CMK (cell line): ENCODE data around the gene CARD18.
A peak's percentile ranks its signal among the peaks of the same experiment; 100 is the strongest.

Experiments
- DNase-seq: peaks from one replicate; pipeline ENCODE4 v3.0.0-alpha.2; 2010; ENCODE audit warnings: low read depth

CARD18 gene, protein sequence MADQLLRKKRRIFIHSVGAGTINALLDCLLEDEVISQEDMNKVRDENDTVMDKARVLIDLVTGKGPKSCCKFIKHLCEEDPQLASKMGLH

DNA sequence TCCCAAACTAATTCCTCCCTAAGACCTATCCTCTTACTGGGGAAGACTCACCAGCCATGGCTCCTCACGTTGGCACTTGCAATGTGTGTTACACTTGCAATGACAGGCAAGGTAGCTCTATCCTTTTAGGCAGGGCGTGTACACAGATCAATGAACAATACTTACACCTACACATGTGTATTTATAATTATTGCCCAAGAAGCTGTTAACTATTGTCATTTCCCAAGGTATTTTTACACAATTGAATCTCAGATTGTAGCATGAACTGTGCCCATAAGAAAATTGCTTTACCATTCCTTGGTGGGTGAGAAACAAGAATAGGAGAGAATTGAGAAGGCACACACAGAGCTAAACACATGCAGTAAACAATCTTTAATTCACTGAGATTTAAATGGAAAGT lies at the start of gene CARD18:
CARD18 (minus strand) TSS at position 101 of the 400 bp plus-strand sequence; CDS start at position 58, 43 bp downstream.
- DNase-seq = no peak

DNA sequence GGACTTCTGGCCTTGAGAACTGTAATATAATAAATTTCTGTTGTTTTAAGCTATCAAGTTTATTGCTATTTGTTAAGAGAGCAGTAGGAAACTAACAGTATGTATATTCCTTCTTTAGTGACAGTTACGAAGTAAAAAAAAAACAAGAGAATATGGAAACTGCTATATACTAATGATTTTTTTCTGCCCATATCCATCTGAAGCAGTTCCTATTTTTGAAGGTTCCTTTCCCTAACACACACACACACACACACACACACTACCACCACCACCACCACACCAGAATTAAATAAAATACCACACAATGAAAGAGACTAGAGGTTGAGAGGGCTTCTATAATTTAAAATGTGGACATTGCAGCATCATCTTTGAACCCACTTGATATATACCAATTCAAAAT lies 44.4 kb upstream of the CARD18 start:
- DNase-seq = no peak

DNA sequence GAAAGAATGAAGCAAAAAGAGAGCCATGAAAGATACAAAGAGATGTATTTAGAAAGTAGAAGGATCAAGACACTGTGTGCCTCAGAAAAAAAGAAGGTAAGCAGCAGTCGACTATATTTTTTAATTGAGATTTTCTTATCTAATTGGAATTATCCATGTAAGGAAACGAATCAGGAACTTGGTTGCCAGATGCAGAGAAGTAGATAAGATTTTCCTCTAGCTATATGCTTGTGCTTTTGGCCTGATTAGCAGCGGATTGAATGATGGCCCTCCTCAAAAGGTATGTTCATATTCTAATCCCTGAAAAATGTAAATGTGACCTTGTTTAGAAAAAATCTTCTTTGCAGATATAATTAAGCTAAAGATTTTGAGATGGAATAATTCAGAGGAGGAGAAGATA lies 43.9 kb upstream of the CARD18 start:
- peak; percentile 34 for DNase-seq

DNA sequence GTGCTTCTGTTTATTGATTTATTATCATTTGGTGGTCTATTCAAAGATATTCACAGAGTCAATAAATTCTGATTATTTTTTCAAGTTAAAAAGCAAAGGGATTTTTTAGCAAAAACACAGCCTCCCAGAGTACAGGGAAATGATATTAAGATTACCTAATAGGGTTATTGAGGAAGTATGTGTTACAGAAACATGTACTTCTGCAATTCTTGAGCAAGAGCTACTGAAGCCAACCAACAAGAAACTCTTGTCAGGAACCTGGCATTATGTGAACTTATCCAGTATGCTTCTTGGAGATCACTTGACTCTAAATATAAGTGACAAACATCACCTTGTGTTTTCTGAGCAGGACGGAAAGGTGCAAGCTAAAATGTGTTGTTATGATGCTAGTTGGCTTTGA lies 42.0 kb upstream of the CARD18 start:
- no peak for DNase-seq

DNA sequence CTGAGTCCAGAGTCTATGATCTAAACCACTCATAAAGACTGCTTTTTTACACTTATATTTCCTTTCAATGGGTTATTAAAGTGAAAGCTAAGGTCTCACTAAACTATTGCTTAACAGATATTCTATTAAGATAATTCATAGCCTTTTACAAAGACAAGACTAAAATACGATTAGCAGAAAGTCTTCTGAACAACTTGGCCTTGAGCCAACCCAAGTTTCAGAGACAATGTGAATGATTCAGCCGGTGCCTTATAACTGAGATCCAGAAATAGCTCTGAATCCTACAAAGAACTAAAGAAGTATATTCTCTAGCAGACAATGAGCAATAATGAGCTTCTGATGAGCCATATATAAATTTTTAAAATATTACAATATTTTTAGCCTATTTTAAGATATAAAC lies 41.5 kb upstream of the CARD18 start:
- no peak for DNase-seq

DNA sequence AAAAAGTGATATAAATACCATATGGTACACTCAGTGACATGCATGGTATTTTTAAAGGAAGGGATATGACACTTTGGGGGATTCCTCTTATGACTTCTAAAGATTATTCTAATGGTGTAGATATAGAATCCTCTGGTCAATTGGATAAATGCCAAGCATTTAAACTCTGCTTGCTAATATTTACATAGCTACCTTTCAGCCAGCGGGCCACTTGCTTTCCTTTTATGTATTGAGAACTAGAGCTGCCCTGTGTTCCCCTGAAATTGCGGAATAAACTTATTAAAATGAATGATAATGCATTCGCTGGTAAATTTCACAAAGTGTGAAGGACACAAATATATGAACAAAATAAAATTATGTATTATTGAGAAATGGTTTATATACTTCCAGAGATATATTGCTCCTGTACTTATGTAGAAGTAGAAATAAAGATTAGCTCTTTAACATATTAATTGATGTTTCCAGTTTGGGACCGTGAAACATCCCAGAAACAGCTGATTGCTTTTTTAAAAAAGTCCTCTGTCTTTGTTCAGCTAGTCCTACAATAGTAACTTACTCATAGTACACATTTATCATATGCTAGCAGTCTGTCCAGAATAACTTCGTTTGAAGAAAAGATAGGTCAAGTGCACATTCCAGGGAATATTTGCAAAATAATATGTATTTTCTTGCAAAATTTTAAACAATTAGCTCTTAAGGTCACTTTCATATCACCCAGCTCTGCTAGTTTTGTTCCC lies 40.1 kb upstream of the CARD18 start:
- DNase-seq = no peak

DNA sequence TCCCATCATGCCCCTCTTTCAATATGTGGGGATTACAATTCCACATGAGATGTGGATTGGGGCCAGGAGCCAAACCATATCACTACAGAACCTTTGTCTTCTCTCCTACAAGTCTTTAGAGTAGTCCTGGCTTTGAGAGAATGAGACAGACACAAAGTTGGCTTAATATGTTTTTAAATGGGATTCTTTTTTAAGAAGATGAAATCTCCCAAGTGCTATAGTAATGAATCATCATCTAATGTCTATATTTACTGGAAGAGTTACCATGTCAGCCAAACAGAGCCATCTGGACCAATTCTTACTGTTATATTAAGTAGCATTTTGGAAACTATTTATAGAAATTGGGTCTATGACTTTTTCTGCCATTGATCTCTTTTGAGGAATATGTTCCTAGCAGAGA lies 38.1 kb upstream of the CARD18 start:
- DNase-seq = no peak

DNA sequence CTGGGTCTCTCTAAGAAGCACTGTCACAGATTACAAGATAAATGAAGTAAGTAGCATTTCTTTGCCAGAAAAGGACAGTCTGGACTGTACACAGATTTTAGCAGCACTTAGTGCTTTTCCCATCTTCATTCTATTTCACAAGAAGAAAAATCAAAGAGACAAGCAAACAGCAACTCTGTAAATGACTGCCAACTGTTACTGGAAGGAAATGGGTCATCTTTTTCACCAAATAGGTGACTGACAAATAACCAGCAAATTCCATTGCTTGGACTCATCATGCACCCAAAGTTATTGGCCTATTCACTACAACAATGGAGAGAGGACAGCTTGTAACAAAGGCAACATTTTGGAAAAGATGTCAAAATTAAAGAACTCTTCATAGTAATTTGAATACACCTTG lies 28.9 kb upstream of the CARD18 start:
- DNase-seq = no peak

DNA sequence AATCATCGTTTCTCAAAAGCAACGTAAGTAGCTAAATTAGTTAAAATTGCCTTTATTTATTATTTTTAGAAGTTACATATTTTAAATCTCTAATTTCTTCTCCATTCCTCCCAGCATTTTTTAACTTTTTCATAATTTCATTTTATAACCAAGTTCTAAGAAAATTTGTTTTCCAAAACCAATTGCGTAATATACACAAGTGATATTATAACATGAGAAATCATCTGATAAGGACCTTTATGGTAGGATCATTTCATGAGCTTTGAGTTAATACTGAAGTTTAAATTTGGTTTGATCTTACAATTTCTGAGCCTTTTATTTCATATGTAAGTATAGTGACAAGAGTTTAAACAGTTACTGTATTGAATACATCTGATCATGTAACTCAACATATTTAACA lies 27.7 kb upstream of the CARD18 start:
- DNase-seq = no peak

DNA sequence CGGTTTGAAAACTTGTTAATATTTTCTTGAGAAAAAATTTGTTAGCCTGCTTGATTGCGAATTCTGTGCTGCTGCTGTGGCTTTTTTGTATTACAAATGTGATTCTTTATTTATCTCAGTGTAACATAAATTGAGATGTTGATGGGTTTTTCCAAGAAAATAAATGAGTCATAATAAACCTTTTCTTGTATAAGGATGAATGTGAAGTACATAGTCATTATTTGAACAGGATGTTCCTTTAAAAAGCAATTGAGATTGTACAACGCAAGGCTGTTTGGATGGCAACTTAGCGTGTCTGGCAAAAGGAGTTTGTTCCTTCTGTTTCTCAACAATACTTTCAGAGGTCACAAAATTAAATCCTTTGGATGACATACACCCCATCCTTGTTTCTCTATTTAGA lies 24.6 kb upstream of the CARD18 start:
- no peak for DNase-seq

DNA sequence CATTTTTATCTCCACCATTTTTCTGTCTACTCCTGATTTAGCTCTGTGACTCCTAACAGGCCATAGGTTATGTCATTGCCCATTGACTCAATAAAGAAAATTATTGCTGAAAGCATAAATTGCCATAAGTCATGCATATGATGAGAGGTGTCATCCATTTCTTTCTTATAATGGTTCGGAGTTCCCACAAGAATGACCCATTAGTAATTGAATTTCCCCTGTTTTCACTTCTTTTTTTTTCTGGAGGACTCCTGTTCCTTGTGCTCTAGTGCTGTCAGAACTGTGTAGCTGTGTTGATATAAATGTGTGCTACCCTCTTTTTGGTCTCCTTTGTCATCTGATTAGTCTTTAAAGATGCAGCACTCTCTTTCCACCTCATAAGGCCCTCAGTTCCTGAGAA lies 22.9 kb upstream of the CARD18 start:
- no peak for DNase-seq

DNA sequence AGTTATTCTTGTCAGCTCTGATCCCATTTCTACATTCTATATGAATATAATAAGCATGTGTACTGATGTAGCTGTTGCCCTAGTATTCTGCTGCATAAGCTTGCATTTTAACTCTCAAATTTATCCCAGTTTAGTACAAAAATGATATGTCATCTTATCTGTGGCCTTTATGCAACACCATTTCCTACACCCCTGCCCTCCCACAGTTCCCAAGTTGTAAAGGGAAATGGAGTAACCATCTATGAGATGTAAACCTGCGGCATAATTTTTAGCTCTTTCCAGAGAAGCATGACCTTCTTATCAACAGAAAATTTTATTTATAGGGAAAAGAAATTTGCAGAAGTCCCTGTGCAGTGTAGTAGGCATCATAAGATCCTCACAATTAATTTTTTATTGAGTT lies 18.9 kb upstream of the CARD18 start:
- DNase-seq = no peak

DNA sequence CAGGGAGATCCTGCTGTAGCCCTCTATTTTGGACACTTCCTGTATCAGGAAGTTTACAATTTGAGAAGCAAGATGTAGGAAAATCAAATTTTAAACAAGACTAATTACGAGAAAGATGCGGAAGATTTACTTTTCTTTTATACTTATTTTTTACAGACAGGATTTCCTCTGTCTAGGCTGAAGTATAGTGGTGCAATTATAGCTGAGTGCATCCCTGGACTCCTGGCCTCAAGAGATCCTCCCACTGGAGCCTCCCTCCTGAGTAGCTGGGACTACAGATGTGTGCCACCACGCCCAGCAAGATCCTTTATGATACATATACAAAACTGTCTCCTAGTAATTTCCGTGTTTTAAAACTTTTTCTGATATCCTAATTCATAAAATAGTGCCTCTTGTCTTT lies 17.2 kb upstream of the CARD18 start:
- no peak for DNase-seq

DNA sequence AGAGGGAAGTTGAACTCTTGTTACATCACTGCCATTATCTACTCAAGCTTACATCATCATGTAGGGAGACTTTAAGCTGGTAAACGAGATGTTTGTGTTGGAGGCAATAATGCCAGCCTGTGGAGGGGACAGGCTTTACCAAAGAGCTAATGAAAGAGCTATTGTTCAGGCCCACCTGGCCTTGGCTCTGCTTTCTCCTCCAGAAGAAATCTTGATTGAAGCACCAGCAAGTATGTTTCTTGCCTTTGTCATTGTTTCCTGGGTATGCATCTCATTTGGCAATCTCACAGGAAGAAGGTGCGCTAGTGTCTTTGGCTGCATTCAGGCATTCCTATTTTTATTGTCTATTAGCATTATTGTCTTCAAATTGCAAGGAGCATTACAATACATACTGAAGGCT lies 16.7 kb upstream of the CARD18 start:
- DNase-seq = no peak

DNA sequence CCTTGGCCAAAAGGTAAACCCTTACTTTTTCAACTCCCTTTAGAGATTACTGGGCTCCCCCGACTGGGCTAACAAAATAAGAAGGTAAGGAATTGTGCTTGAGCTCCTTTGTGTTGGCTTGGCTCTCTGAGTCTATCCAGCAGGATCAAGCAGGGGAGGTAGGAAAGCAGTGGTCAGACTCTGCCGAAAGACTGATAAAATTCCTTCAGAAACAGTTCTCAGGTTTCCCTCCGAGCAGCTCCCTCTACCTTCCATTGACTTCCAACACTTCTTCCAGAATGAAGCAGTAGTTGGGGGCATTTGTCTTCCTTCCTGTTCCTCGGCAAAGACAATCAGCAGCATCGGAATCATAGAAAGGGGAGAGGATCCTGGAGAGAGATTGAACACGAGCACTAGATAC lies 16.1 kb upstream of the CARD18 start:
- DNase-seq = no peak

DNA sequence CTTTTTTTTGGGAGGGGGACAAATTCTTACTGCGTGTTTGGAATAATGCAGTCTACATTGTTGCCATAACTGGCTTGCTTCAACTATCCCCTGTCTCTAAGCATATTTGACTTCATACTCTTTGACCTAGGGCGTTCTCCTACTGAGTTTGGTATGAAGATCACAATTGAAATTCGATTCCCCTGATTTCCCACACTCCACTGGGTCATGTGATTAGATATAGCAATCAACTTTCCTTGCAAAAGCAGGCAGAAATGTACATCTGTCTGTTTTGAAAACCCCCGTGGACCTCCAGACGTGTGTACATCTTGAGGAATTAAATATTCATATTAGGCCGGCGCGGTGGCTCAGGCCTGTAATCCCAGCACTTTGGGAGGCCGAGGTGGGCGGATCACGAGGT lies 13.8 kb upstream of the CARD18 start:
- DNase-seq = no peak

DNA sequence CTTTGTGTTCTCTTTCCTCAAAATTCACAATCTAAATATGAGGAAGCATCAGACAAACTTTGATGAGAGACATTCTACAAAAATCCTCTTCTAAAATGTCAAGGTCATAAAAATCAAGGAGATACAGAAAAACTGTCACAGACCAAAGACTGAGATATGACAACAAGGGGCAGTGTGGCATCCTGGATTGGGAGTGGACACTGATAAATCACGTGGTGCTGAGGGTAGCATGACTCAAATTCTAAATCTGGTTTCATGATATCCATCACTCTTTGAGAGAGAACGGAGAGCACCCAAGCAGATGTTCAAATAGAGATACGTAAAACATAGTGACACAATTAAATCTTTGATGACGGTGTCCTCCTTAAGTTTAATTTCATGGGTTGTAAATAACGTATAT lies 13.0 kb upstream of the CARD18 start:
- DNase-seq = no peak

DNA sequence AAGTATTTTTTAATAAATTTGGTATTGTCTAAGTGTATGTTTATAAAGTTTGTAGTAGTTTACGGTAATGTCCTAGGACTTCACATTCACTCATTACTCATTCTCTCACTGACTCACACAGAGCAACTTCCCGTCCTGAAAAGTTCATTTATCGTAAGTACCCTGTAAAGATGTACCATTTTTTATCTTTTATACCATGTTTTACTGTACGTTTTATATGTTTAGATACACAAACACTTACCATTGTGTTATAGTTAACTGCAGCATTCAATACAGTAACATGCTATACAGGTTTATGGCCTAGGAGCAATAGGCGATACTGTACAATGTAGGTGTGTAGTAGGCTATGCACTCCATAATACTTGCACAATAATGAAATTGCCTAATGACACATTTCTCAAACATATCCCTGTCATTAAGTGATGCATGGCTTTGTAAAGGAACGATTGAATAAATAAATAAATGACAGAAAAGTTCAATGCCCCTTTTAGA lies 12.5 kb upstream of the CARD18 start:
- DNase-seq = no peak

DNA sequence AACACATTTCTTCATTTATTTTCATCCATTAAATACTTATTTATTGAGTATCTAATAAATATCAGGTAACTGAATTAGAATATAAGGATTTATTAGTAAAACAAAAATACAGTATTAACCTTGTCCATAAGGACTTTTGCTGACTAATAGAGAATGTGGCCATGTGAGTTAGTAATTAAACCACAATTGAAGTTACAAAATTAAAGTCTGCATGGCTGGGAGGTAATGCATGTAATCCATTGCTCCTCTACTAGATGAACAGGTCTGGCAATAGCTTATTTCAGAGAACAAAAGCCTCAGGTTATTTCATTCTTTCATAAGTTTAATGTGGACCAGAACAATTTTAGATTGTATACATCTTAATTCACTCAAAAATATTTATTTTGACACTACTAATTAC lies 9.9 kb upstream of the CARD18 start:
- no peak for DNase-seq

DNA sequence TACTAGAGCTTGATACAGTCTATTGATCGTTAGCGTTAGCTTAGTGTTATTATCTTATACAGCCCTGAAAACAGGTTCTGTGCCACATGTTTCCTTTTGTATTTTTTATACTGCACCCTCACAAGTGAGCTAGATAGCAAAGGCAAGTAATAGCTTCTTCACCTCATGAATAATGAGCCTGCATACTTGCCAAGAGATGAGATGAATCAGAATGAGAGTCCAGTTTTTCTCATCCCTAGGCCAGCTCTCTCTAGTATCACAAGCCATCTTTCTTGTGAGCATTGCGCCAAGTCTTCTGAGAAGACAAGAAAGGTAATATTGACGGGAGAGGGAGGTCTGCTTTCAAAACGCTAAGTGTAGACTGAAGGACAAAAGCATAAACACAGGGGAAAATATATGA lies 8.7 kb upstream of the CARD18 start:
- DNase-seq = no peak

DNA sequence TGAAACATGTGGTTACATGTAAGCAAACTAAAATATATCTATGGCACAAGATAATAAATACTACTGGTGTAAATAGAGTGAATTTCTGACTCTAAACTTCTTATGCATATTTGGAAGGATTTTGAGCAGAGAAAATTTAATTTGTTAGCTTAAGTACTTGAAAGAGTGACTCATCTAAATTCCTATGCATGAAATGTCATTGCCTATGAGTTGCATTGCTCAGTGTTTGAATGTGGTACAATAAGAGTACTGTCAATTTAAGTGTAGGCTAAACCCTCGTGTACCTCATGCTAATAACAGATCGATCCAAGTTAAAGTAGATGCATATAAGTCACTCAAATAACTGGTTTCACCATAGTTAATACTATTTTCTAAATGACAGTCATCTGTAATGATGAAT lies 5.3 kb upstream of the CARD18 start:
- no peak for DNase-seq

DNA sequence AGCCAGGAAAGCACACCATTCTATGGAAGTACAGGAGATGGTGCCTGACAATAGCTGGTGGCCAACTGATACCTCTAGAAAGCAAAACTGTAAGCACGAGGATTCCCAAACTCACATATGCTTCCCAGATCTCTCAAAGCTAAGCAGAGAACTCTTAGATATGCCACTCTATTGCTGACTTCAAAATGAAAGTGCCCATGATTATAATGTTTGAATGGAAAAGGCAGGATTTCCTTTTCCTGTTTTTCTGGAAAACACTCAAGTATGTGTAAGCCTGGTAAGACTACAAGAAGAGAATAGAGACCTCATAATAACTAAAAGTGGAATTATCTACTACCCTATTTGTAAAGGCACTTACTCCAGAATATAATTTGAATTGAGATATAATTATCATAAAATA lies 2.6 kb upstream of the CARD18 start:
- DNase-seq = no peak

DNA sequence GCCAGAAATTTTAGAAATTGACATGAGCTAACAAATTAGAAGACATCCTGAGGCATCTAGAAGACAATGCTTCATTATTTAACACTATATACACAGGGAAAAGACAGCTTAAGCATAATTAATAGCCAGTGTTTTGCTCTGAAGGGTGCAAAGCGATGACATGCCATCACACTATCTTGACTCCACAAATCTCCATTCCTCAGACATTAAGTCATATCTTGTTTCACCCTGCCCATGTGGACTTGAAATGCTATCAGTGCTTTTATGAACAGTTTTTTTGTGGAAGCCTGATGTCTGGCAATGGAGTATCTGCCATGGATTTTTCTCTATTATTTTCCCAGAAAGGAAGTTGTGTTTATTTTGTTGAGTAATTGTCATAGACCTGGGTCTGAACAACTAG lies 2.3 kb downstream of the CARD18 start:
- no peak for DNase-seq

DNA sequence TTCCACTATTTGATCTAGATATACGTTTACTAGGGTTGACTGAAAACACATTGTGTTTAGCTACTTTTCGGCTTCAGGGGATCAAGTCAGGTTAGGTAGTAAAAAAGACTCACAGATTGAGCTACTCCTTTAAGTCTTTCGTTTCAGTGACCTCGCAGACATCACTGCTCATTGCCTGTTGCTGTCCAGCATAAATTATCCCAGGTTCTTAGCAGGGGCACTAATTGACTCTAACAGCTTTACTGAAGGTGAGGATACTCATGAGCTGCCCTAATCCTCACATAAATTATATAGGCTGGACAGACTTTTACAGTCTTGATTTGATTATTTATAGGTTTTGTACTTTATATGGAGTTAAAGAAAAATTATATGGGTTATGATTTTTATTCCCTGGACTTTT lies 3.7 kb downstream of the CARD18 start:
- DNase-seq = no peak
